NCI-H2196 treated with DMSO at 0.1 percent for 48 hours (cell line): ENCODE results near the gene LZIC.
A peak's percentile ranks its signal among the peaks of the same experiment; 100 is the strongest.
"Not testable (repeated sequence)": the region's sequence is repeated elsewhere in the genome, so short reads cannot be mapped to it uniquely, and the experiment has no call there.

Experiments used
- DNase-seq: peaks from one replicate; lab custom pipeline; 2025; ENCODE audit not compliant: unreplicated experiment; lab: John Stamatoyannopoulos, UW

Gene LZIC

DNA sequence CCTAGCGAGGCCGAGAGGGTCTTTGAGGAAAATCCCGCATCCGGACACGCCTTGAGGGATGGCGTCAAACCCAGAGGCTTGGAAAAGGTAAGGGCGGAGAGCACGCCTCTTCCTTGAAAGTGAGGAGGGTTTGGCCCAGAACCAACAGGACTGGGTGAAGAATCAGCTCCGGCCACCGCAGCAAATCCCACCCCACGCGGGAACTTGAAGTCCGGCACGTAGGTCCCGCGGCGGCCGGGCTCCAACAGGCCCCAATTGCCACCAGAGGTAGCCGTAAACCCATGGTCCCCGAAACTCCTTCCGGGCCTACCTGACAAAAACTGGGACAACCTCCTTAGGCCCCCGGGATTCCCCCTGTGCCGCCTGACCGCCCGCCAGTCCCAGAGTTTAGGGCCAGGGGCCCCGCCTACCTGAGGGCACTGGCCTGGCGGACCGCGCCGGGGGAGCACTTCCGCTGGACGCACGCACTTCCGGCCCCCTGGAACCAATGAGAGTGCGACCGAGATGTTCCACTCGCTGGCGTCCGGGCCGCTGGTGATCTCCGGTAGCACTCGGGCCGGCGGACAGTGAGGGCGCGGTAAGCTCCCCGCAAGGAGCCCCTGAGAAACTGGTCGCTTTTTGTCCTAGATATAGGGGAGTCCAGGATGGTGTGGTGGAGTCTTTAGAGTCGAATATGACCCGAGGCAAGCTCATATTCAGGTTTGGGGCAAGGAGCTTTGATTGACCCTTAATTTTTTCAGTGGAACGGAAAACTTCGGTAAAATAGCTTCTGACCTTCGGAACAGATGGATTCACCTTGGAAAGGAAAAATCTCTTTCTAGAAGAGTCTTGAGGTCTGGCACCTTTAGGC, at the start of gene LZIC, which contains the start of gene NMNAT1:
TSS of gene LZIC (minus strand) at position 453 of the 850 bp plus-strand sequence. CDS start 6,772 bp downstream, outside the sequence.
TSS of gene NMNAT1 (plus strand) at position 537 of the 850 bp plus-strand sequence. CDS start 28,599 bp downstream, outside the sequence.
- peak; percentile 87 for DNase-seq

DNA sequence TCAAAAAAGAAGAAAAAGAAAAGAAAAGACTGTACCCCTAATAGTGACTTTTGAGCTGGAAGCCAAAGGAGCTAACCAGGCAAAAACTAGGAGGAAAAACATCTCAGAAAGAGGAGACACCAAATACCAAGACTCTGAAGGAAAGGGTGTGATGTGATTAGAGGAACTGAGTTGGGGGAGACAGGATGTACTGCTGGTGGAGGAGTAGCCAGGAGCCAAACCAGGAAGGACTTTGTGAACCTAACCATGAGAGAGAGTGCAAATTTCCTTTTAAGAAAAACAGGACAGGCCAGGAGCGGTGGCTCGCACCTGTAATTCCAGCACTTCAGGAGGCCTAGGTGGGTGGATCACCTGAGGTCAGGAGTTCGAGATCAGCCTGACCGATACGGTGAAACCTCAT, 49.7 kb upstream of the LZIC start:
- DNase-seq, result no peak

DNA sequence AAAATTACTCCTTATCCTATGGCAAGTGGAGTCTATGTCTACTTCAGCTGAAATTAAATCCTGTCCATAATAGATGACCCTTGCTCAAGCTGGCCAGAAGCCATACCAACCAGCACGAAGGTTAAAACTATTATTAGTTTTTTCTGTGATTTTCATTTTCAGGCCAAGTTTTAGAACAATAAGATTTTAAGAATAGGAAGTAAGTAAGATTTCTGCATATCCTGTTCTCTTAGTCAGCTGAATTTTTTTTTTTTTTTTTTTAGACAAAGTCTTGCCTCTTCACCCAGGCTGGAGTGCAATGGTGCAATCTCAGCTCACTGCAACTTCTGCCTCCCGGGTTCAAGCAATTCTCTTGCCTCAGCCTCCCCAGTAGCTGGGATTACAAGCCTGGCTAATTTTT, 47.8 kb upstream of the LZIC start:
- DNase-seq, result no peak

DNA sequence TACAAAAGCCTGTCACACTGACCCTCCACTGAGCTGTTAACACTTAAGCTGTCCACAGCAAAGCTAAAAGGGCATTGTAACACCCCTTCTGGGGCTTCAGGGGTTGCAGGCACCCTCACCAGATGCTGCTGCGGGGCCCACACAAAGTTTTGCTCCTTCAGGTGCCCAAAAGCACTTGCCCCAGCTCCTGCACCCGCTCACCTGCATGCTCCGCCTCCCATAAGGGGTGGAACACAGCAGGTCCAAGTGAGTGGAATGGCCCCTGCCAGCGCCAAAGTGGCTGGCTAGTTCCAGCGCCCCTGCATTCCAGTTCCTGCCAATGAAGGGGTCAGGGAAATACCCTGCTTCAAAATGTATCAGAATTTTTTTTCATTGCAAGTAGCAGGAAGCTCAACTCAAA, 46.6 kb upstream of the LZIC start:
- no peak for DNase-seq

DNA sequence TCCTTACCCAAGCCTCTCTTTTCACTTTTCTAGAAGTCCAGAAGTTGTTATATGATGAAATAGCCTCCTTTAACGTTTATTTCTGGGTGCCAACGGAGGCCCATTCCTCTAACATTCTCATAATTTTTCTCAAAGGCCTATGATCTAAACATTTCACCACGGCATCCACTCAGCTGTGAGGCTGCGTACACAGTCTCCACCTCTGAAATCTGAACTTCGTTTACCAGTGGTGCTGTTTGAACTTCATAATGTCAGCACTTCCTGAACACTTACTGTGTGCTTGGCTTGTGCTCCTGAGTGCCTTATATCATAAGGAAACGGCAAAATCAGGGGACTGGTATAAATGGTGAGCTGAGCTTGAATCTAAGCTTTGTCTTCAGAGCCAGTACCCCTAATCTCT, 41.8 kb upstream of the LZIC start:
- no peak for DNase-seq

DNA sequence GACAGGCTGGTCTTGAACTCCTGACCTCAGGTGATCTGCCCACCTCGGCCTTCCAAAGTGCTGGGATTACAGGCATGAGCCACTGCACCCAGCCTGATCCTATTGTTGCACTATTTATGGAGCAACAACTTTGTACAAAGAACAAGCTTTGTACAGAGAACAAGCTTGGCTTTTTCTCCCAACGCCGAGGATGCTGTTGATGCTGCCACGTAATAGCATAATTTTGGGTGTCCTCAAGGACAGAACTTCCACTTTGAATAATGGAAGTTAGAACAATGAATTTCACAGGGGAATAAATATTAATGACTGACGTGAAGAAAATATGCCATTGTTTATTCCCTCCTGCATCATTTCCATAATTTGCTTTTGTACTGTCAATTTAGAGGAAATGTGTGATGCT, 41.1 kb upstream of the LZIC start:
- DNase-seq, result no peak

DNA sequence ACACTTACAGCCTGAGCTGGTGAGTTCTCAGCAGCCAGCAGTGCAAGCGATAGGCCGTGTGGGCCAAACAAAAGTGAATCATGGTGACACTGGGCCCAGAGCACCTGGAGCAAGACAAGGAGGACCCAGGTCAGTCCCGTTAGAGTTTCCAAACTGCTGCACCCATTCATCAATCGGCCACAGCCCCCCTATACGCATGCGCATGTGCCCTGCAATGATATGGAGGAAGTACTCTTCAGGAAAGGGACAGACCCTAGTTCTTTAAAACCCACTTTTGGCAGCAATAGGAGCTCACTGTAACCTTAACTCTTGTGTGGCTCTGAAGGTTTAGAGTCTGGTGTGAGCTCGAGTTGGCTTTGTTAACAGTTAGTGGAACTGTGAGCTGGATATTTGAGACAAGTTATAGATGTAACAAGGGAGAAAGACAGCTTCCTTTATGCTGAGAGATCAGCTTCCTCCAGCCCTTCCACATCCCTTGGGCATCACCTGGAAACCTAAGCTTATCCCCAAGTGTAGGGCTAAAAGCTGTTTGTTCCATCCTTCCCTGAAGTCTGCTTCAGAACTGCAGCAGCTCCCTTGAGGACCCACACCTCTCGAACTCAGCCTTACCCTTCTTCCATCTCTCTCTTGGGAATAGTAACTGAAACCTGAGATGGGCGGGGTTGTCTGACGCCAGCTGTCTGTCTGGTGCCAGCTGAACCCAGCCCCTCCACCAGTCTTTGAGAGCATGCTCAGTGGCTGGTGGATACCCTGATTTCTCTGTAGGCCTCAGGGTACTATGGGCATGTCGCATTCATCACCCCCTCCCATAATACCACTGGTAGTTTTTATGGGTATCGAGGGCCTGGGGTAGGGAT, 17.7 kb upstream of the LZIC start:
- DNase-seq, result no peak

DNA sequence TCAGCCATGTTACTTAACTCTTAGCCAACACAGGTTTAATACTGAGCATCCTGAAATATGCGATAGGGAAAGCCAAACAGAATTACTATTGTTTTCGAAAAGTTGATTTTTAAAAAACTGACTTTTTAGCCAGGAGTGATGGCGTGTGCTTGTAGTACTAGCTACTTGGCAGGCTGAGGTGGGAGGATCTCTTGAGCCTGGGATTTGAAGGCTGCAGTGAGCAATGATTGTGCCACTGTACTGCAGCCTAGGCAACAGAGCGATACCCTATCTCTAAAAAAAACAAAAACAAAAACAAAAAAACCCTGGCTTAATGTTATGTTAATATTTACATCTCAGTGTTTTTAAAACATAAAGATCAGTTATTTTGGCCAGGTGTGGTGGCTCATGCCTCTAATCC, 16.8 kb upstream of the LZIC start:
- DNase-seq, result no peak

DNA sequence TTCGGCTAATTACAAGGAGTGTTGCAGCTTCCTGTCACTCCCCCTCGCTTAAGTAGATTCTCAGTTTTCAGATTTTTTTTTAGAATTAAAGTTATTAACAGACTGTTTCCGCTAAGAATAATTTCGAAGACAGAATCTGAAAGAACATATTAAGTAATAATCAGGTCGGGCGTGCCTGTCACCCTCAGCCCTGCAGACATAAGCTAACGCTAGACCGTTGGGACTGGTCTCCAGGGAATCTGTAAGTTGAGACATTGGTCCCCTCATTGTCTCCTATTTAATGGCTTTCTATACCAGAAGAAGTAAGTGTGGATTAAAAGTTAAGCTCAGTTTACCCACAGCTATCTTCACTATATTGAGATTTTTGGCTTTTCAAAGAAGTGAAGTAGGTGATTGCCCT, 14.5 kb upstream of the LZIC start:
- DNase-seq, result no peak

DNA sequence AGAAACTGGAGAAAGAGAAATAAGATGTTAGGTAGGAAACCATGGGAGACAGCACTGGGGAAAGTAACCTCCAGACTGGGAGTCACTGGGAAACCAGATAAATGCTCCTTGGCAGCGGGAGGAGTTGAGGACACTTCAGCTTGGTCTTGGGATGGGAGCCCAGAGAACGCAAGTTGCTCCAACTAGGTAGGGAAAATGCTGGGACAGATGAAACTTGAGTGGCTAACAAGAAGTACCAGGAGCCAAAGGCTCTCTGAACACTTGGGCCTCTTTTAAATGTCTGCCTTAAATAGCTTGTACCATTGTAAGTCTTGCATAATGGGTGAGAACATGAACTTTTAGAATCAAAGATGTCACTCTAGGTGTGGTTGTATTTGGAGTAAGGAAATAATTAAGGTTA, 3.1 kb upstream of the LZIC start:
- no peak for DNase-seq

DNA sequence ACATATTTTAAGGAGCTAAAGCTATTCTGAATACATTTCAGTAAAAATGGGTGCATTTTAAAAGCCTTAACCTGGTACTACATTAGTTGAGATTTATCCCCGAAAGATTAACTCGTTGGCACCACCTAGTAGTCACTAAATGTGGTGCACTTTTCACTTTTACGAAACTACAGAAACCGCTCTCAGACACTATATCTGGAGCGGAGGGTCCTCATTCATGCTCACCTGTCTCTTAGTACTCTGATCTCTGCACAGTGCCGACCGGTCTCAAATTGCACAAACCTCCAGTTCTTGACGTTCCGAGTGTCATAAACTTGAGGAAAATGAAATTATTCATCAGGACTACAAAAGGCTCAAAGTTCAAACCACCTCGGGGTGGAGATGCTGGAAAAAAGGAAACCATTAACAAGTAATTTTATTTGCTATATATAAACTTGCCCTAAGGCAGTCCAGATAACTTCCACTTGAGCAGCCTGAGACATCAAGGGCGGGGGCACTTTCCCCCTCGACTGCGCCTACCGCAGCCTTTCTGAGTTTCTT, 722 bp downstream of the LZIC start:
- DNase-seq, result peak; percentile 14

DNA sequence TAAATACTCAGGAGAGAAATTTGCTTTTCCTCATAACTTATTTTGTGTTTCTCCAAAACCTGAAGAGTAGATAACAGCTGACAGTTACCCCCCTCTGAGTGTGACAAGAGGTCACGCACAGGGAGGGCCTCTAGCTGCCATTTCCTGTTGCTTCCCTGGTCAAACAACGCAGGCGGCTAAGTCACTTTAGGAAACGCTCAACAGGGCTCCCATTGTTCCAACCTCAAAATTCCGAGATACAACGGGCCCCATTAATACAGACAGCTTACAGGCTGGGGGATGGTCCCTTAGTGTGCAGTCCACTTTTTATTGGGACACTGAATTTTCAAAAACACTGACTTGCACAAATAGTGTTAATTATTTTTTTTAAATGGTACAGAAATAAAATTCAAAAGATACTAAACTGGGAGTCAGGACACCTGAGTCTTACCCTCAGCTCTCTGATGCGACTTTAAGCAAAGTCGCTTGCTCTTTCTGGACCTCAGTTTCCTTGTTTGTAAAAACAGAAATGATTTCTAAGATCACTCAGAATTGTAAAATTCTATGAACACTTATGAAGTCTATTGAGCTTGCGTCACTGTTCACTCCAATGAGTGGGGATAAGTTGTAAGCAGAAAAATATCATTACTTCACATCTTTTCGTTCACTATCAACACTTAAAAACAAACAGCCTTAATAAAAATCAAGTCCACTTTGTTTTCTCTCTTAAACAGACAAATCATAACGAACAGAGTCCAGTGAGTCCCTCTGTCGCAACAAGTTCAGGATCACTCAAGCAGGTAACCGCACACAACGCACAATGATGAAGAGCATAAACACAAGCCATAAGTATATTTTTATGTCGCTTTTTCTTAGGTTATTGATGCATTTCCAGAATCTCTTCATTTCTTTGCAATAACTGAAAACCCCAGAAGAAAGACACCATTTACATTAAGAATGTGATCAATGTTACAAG, 13.5 kb downstream of the LZIC start:
- no peak for DNase-seq

DNA sequence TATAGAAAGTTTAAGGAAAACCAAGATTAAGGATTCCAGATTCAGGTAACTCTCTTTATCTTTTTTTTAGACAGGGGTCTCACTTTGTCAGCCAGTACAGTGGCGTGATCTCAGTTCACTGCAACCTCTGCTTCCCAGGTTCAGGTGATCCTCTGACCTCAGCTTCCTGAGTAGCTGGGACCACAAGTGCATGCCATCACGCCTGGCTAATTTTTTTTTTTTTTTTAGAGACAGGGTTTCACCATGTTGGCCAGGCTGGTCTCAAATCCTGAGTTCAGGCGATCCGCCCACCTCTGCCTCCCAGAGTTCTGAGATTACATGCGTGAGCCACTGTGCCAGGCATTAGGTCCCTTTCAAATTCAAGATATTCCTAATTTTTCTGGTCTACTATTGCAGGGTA, 15.9 kb downstream of the LZIC start:
- no peak for DNase-seq

DNA sequence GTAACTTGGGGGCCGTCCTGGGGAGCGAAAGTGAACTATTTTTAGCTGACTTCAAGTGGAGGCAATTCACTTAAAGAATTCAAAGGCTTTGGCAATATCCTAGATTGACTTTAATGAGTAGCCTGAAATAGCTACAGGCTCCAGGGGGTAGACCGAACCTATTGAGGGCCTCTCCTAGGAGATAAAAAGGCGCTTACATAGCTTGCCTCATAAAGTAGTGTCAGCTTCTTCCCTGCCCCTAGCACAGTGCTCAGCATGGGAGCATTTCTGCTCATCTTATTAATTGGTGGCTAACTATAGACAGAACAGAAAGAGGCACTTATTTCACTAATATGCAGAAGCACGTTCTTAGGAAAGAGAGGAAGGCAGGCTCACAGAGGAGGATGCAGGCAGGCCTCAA, 20.8 kb downstream of the LZIC start:
- no peak for DNase-seq

DNA sequence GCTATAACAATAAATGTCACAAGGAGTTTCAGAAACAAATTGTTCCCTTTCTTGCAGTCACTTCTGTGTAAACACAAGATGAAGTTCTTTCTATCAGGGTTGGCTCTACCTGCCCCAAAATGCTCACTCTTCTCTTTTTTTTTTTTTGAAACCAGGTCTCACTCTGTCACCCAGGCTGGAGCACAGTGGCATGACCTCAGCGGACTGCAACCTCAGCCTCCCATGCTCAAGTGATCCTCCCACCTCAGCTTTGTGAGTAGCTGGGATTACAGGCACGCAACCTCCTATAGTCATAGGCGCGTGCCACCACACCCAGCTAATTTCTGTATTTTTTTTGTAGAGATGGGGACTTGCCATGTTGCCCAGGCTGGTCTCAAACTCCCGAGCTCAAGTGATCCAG, 22.6 kb downstream of the LZIC start:
- DNase-seq, result no peak

DNA sequence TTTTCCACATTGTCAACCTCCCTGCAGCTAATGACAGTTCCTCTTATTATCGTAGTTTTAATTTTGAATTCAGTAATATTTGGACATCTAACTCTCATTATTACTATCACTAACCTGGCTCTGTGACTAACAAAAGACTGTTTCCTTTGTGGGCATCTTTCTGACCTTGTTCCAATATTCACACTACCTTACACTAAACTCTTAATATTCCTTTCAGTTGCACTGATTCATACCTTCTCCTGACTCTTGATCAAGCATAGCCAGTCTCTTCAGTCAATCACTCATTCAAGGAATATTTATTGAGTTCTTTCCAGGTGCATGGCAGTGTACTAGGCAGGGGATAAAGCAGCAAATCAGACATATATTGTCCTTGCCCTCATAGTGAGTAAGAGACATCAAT, 25.3 kb downstream of the LZIC start:
- DNase-seq, result no peak

DNA sequence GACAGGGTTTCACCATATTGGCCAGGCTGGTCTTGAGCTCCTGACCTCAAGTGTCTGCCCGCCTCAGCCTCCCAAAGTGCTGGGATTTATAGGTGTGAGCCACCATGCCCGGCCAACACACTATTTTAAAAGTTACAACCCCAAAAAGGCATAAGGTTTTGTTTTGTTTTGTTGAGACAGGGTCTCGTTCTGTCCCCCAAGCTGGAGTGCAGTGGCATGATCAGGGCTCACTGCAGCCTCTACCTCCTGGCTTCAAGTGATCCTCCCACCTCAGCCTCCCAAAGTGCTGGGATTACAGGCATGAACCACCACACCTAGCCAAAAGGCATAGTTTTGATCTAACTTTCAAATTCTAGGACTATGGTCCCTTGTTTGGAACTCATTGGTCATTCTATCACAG, 25.7 kb downstream of the LZIC start:
- DNase-seq, result not testable (repeated sequence)

DNA sequence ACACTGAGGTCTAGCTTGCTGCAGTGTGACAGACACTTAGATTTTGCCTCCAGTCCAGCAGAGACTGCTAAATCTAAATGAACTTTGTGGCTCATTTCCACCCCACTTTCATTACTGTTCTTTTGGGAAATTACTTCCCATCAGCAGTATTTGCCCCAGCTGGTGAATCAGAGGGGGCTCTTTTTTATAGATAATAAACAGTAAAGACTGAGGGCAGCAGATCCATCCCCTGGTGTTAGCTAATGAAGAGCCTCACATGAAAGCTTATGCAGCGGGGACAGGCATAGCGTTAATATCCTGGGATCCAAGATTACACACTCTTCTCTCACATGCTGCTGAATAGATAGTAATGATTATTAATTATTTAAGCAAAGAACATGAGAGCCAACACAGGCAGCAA, 26.7 kb downstream of the LZIC start:
- DNase-seq, result no peak

DNA sequence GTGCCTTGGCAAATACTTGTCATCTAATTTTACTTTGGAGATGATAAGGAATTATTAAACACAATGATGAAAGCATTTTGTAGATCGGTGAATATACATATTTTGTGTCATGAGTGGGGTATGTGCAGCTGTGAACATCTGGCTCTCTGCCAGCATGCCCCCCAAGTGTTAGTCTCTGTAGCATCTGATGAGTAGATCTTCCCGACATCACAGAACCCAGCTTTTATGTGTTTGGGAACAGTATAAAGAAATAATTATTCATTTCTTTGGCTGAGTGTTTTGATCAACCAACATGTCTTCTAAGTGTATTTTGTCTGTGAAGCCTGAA, 28.6 kb downstream of the LZIC start:
- DNase-seq, result no peak

DNA sequence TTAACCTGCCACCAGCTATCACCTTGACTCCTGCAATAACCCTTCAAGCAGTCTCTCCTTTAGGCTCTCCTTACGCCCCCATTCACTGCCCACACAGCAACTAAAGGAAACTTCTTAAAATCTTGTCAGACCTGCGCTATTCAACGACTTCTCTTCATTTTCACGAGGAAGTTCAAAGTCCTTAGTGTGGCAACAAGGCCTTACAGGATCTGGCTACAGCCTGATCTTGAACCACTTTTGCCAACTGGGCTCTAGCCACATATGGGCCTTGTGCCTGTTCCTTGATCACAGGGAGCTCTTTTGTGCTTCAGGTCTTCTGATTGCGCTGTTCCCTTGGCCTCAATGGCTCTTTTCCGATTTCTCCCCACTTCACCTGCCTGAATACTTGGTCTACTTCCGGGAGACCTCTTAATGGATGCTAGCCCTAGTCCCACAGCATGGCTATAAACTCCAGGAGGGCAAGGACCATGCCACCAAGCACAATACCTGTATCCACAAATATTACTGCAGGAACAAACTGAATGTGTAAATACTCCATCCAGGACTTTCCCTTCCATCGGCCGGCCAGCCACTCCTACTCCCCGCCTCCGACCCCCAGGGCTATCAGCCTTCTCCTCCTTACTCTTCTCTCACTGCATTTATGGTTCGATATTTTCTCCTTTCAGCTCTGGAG, 30.8 kb downstream of the LZIC start:
- no peak for DNase-seq
